ENCODE data around the gene GBE1.

GBE1 gene

DNA sequence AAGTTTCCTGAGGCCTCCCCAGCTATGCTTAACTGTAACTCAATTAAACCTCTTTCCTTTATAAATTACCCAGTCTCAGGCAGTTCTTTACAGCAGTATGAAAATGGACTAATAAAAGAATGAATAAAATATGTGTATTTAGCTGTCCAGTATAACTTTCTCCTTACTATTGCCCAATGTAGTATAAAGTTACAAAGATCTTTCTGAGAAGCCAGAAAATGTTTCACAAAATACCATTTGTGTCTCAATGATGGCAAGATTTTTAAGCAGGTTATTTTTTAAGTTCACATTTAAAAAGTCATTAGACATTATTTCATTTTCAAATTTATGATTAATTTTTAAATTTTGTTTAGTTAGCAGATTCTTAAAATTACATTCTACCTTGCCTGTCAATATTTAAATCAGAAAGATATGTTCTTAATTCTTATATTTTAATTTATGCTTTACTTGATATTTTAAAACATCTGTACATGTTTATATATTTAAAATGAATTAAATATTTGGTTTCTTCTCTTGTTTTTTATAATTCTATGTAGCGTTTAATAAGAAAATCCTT lies 189.2 kb downstream of the GBE1 start:
- Mint-ChIP-seq H3K9me3 (no peaks in the 10 kb centered on the region), H3K27ac (ENCODE audit: low read depth) (no peak overlapping the region)

DNA sequence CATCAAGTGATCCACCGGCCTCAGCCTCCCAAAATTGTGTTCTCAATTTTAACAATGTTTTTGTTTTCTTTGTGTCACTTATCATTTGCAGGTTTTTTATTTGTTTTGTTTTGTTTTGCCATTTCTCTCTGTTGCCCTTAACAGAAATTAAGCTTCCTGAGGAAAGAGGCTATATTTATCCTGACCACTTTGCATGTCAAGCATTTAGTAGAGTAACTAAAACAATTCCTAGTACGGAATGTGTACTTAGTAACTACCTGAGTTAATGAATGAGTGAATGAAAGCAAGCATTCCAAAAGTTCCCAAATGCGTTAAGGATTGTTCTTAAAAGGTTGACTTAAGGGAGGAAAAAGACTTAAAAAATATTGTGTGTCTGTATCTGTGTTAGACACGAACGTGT lies 193.1 kb downstream of the GBE1 start:
- DNase-seq (ENCODE audit: low spot score in 2 of 2) (no peak), ATAC-seq (replicated peaks; ENCODE audit: extremely low read depth, poor library complexity, severe bottlenecking) (no peak)
- Mint-ChIP-seq H3K27me3 (no peaks in the 10 kb centered on the region), H3K9me3 (peaks cover 7% of the 10 kb centered on the region), H3K4me3 (no peak overlapping the region), H3K36me3 (ENCODE audit: insufficient read depth) (no peaks in the 10 kb centered on the region), H3K27ac (ENCODE audit: low read depth) (no peak overlapping the region), H3K4me1 (peaks cover 6% of the 10 kb centered on the region)

More for the DNA sequence above, 189.2 kb downstream of the GBE1 start:
- DNase-seq (ENCODE audit: low spot score in 2 of 2) (no peak), ATAC-seq (replicated peaks; ENCODE audit: extremely low read depth, poor library complexity, severe bottlenecking) (no peak)
- H3K27me3 Mint-ChIP-seq = no peaks in the 10 kb centered on the region
- H3K4me1 Mint-ChIP-seq = peaks cover 6% of the 10 kb centered on the region
- no peaks in the 10 kb centered on the region for H3K36me3 Mint-ChIP-seq (ENCODE audit: insufficient read depth)
- H3K4me3 Mint-ChIP-seq = no peak overlapping the region

DNA sequence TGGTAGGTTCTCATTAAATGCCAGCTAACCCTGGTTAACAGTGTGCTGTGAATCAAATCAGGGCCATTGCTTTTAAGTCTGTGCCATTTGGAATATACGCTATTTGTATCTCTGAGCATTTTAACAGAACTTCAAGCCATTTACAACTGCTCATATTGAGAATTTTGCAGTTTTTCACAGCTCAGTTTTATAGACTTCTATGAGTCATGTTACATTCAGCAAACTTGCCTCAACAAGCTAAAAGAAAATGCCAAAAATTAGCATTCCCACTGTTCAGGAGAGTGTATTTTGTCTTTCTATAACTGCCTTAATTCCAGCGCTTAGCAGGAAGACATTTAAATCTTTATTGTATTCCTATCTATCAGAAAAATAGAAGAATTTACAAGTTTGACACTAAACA lies 196.4 kb downstream of the GBE1 start:
- H3K36me3 Mint-ChIP-seq (ENCODE audit: insufficient read depth) = no peaks in the 10 kb centered on the region
- H3K4me1 Mint-ChIP-seq = no peaks in the 10 kb centered on the region
- H3K9me3 Mint-ChIP-seq = peaks cover 7% of the 10 kb centered on the region
- H3K27me3 Mint-ChIP-seq = no peaks in the 10 kb centered on the region
- no peak overlapping the region for H3K4me3 Mint-ChIP-seq
- H3K27ac Mint-ChIP-seq (ENCODE audit: low read depth) = no peak overlapping the region
- DNase-seq (ENCODE audit: low spot score in 2 of 2) (no peak), ATAC-seq (replicated peaks; ENCODE audit: extremely low read depth, poor library complexity, severe bottlenecking) (no peak)

DNA sequence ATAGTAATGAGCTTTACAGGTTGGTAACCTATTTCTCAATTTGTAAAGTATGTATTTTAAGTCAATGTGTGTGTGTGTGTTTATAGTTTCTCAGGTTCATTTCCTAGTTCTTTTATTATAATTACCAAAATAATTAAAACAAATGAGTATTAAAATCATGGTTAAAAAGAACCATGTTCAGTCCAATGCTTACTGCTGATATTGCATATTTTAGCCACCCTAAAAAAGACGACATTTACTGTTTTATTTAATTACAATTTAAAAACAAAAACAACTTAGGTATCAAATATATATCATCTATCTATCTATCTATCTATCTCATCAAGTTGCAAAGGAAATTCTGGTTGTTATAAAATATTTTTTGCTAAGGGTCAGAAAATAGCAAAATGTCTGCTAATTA lies 203.3 kb downstream of the GBE1 start:
- ATAC-seq (replicated peaks; ENCODE audit: extremely low read depth, poor library complexity, severe bottlenecking) = no peak
- H3K36me3 Mint-ChIP-seq (ENCODE audit: insufficient read depth) = peaks cover 2% of the 10 kb centered on the region
- H3K4me1 Mint-ChIP-seq = no peaks in the 10 kb centered on the region
- H3K4me3 Mint-ChIP-seq = no peak overlapping the region
- no peak overlapping the region for H3K27ac Mint-ChIP-seq (ENCODE audit: low read depth)
- H3K27me3 Mint-ChIP-seq = no peaks in the 10 kb centered on the region
- H3K9me3 Mint-ChIP-seq = no peaks in the 10 kb centered on the region
- no peak for DNase-seq (ENCODE audit: low spot score in 2 of 2)

DNA sequence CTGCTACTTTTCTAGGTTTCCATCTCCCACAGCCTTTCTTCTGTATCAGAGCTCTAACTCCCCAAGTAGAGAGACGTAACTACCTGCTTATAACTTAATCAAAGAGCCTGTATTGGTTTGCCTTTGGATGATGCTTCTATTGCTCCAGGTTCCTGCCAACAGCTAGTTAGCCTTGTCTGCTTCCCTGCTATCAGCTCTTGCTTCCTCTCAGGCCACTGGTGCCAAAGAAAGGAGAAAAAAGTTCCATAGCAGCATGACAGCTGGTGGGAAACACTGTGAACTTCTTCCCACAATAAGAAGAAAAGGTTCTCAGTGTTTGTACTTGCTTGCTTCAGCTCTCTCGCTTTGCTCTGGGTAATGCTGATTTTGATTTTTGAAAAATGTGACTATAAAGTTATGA lies 206.6 kb downstream of the GBE1 start:
- no peaks in the 10 kb centered on the region for H3K9me3 Mint-ChIP-seq
- no peaks in the 10 kb centered on the region for H3K4me1 Mint-ChIP-seq
- H3K27me3 Mint-ChIP-seq = no peaks in the 10 kb centered on the region
- no peak overlapping the region for H3K4me3 Mint-ChIP-seq
- DNase-seq (ENCODE audit: low spot score in 2 of 2) = no peak
- peaks cover 2% of the 10 kb centered on the region for H3K36me3 Mint-ChIP-seq (ENCODE audit: insufficient read depth)
- no peak for ATAC-seq (replicated peaks; ENCODE audit: extremely low read depth, poor library complexity, severe bottlenecking)
- no peak overlapping the region for H3K27ac Mint-ChIP-seq (ENCODE audit: low read depth)

DNA sequence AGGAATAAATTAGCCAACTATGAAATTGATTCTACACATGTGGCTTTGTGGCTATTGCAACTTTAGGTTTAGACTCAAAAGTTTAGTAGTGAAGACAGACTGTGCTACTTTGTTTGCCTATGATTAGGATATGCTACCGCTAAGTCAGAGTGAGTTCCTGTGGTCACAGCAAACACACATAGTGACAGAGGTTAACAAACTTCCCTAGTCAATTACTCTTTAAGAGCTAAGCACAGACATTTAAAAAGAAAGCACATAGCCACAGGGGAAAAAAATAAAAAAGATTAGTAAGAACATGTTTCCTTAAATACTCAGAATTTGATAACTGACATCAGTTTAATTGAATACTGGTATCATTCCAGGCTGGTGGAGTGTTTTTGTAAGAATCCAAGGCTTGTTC lies 207.1 kb downstream of the GBE1 start:
- Mint-ChIP-seq H3K36me3 (ENCODE audit: insufficient read depth) (peaks cover 2% of the 10 kb centered on the region), H3K27ac (ENCODE audit: low read depth) (no peak overlapping the region), H3K27me3 (no peaks in the 10 kb centered on the region), H3K4me1 (no peaks in the 10 kb centered on the region), H3K9me3 (no peaks in the 10 kb centered on the region), H3K4me3 (no peak overlapping the region)
- ATAC-seq (replicated peaks; ENCODE audit: extremely low read depth, poor library complexity, severe bottlenecking) = no peak
- no peak for DNase-seq (ENCODE audit: low spot score in 2 of 2)

DNA sequence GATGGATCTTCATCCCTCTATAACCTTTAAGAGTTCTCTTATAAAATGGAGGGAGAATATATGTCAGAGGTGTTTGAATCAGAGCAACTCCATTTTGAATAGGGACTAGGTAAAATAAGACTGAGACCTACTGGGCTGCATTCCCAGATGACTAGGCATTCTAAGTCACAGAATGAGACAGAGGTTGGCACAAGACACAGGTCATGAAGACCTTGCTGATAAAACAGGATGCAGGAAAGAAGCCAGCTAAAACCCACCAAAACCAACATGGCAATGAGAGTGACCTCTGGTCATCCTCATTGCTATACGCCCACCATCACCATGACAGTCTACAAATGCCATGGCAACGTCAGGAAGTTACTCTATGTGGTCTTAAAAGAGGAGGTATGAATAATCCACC lies 211.0 kb downstream of the GBE1 start:
- no peak for ATAC-seq (replicated peaks; ENCODE audit: extremely low read depth, poor library complexity, severe bottlenecking)
- peaks cover 2% of the 10 kb centered on the region for H3K36me3 Mint-ChIP-seq (ENCODE audit: insufficient read depth)

DNA sequence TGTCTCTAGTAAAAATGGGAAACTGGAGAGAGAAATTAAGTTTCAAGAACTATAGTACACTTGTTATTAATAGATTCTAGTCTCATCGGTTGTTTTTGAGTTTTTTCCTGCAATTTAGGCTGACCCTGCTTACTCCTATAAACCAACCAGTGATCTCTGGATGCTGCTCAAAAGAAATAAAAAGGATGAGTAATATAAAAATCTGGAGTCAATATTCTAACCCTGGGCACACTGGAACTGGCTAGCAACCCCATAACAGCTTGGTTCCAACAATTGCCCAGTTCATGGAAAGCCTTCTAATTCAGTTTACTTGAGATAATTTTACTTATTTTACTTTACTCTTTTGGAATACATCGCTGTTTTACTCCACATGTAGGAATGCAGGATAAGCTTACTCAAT lies 211.6 kb downstream of the GBE1 start:
- ATAC-seq (replicated peaks; ENCODE audit: extremely low read depth, poor library complexity, severe bottlenecking) = no peak
- Mint-ChIP-seq H3K4me1 (no peaks in the 10 kb centered on the region), H3K9me3 (peaks cover 4% of the 10 kb centered on the region), H3K27me3 (no peaks in the 10 kb centered on the region), H3K36me3 (ENCODE audit: insufficient read depth) (peaks cover 2% of the 10 kb centered on the region), H3K27ac (ENCODE audit: low read depth) (no peak overlapping the region), H3K4me3 (no peak overlapping the region)
- DNase-seq (ENCODE audit: low spot score in 2 of 2) = no peak

More for the DNA sequence above, 211.0 kb downstream of the GBE1 start:
- Mint-ChIP-seq H3K27me3 (no peaks in the 10 kb centered on the region), H3K9me3 (peaks cover 4% of the 10 kb centered on the region), H3K4me3 (no peak overlapping the region), H3K4me1 (no peaks in the 10 kb centered on the region), H3K27ac (ENCODE audit: low read depth) (no peak overlapping the region)
- no peak for DNase-seq (ENCODE audit: low spot score in 2 of 2)

DNA sequence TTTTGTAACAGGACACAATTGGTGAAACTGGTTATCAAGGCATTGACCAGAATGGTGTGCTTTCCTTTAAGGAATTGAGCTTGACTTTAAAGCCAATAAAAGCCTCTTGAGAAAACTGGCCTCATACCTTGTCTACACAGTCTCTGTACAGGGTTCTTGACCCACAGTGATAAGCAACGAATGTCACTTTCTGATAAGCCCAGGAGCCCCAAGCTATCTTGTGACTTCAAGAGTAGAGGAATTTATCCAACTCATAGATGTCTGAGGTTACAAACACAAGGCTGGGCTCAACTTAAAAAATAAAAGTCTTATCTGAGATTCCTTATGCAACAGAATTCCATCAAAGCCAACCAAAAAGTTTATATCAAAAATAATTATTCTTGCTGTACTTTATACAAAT lies 212.1 kb downstream of the GBE1 start:
- Mint-ChIP-seq H3K4me3 (no peak overlapping the region), H3K4me1 (no peaks in the 10 kb centered on the region), H3K27ac (ENCODE audit: low read depth) (no peak overlapping the region), H3K36me3 (ENCODE audit: insufficient read depth) (peaks cover 2% of the 10 kb centered on the region), H3K27me3 (no peaks in the 10 kb centered on the region), H3K9me3 (peaks cover 4% of the 10 kb centered on the region)
- ATAC-seq (replicated peaks; ENCODE audit: extremely low read depth, poor library complexity, severe bottlenecking) = no peak
- DNase-seq (ENCODE audit: low spot score in 2 of 2) = no peak

DNA sequence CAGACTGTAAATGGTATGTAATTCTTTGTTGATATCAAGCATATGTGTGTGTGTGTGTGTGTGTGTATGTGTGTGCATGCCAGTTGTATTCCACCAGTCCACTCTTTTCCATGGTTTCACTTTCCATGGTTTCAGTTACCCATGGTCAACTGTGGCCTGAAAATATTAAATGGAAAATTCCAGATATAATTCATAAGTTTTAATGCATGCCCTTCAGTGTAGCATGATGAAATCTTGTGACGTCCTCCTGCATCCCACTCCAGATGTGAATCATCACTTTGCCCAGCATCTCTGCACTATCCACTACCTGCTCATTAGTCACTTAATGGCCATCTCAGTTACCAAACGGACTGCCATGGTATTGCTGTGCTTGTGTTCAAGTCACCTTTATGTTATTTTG lies 215.9 kb downstream of the GBE1 start:
- no peak for DNase-seq (ENCODE audit: low spot score in 2 of 2)

DNA sequence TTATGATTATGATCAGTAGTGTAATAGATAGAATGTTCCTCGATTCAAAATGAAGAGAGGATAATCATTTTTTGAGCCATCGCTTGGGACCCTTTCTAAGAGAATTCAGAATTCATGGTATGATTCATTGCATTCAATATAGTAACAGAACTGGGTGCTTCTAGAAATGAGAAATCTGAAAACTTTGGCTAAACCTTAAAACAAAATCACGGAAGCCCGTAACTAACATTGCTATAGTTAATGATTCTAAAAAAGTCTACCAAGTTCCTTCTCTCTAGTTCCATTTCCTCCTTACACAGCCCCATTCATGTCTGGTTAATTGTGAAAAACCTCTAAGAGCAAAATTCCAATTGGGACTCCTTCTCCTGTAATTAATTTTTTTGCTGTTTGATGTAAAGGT lies 217.1 kb downstream of the GBE1 start:
- Mint-ChIP-seq H3K9me3 (peaks cover 4% of the 10 kb centered on the region), H3K4me1 (no peaks in the 10 kb centered on the region), H3K4me3 (no peak overlapping the region), H3K27ac (ENCODE audit: low read depth) (no peak overlapping the region), H3K27me3 (no peaks in the 10 kb centered on the region), H3K36me3 (ENCODE audit: insufficient read depth) (no peaks in the 10 kb centered on the region)
- ATAC-seq (replicated peaks; ENCODE audit: extremely low read depth, poor library complexity, severe bottlenecking) (no peak), DNase-seq (ENCODE audit: low spot score in 2 of 2) (no peak)

More for the DNA sequence above, 215.9 kb downstream of the GBE1 start:
- no peak for ATAC-seq (replicated peaks; ENCODE audit: extremely low read depth, poor library complexity, severe bottlenecking)
- Mint-ChIP-seq H3K27ac (ENCODE audit: low read depth) (no peak overlapping the region), H3K4me1 (no peaks in the 10 kb centered on the region), H3K36me3 (ENCODE audit: insufficient read depth) (no peaks in the 10 kb centered on the region), H3K4me3 (no peak overlapping the region), H3K9me3 (peaks cover 4% of the 10 kb centered on the region), H3K27me3 (no peaks in the 10 kb centered on the region)

DNA sequence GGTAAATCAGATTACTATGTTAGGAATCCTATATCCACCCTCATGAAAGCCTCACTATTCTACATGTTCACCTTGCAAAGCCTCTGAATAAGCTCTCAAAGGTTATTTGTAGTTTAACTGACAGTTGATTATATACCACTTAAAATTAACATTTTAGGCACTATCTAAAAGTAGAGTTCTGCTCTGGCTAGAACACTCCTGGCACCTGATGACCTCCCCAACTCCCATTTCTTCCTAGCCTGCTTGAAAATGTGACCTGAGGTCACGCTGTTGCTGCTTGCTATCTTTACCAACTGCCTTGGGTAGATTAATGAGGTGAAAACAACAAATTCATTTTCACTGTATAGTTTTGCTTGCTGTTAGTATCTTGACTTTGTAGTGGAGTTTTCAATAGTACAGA lies 220.7 kb downstream of the GBE1 start:
- Mint-ChIP-seq H3K9me3 (no peaks in the 10 kb centered on the region), H3K27me3 (no peaks in the 10 kb centered on the region), H3K36me3 (ENCODE audit: insufficient read depth) (no peaks in the 10 kb centered on the region), H3K27ac (ENCODE audit: low read depth) (peak overlapping the region; percentile 9), H3K4me3 (no peak overlapping the region), H3K4me1 (no peaks in the 10 kb centered on the region)
- ATAC-seq (replicated peaks; ENCODE audit: extremely low read depth, poor library complexity, severe bottlenecking) (no peak), DNase-seq (ENCODE audit: low spot score in 2 of 2) (no peak)

DNA sequence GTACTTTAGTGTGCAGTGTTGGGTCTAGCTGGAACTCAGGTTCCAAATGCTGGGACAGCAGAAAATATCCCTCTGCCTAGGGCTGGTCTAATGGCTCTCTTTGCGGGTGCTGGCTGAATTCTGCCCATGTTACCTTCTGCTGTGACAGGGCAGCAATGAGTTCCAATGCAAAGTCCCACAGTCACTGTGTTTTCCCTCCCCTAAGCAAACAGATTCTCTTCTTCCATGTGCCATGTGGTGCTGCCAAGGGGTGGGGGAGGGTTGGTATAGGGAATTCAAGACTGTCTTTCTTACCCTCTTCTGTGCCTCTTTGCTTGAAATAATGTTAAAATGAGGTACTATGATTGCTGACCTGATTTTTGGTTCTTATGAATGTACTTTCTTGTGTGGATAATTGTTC lies 229.6 kb downstream of the GBE1 start:
- peaks cover 7% of the 10 kb centered on the region for H3K36me3 Mint-ChIP-seq (ENCODE audit: insufficient read depth)
- peaks cover 18% of the 10 kb centered on the region for H3K9me3 Mint-ChIP-seq
- H3K4me1 Mint-ChIP-seq = no peaks in the 10 kb centered on the region
- H3K27ac Mint-ChIP-seq (ENCODE audit: low read depth) = no peak overlapping the region
- no peak overlapping the region for H3K4me3 Mint-ChIP-seq
- DNase-seq (ENCODE audit: low spot score in 2 of 2) (no peak), ATAC-seq (replicated peaks; ENCODE audit: extremely low read depth, poor library complexity, severe bottlenecking) (no peak)
- H3K27me3 Mint-ChIP-seq = no peaks in the 10 kb centered on the region

DNA sequence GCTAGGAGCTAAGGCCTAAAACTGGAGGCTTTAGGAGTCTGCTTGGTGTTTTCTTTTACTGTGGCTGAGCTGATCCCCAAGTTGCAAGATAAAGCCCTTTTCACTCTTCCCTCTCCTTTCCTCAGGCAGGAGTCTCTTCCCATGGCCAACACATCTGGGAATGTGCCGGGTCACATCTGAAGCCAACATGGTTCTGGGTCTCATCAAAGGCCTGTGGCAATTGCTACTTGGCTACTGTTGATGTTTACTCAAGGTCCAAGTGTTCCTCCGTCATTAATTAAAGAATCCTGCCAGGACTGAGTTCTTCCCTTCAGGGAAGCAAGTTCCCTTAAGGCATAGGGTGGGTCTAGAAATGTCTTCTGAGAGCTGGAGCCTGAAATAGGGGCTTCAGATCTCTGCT lies 230.2 kb downstream of the GBE1 start:
- ATAC-seq (replicated peaks; ENCODE audit: extremely low read depth, poor library complexity, severe bottlenecking) = no peak
- no peak for DNase-seq (ENCODE audit: low spot score in 2 of 2)
- H3K27ac Mint-ChIP-seq (ENCODE audit: low read depth) = no peak overlapping the region
- peaks cover 18% of the 10 kb centered on the region for H3K9me3 Mint-ChIP-seq
- peaks cover 7% of the 10 kb centered on the region for H3K36me3 Mint-ChIP-seq (ENCODE audit: insufficient read depth)
- no peaks in the 10 kb centered on the region for H3K27me3 Mint-ChIP-seq
- H3K4me3 Mint-ChIP-seq = no peak overlapping the region
- no peaks in the 10 kb centered on the region for H3K4me1 Mint-ChIP-seq
